ENCODE results near the gene PDE11A. TPM values are rescaled to one million over a fixed set of nuclear protein-coding genes. Genes with fewer than 3 reads are reported as not detected.
"Not testable (repeated sequence)": the region's sequence is repeated elsewhere in the genome, so short reads cannot be mapped to it uniquely, and the experiment has no call there.

Gene PDE11A
- total RNA-seq, 1 donor from 2014 or later: not detected

GRCh38 chr2:178074123-178075005 lies 1.8 kb upstream of the PDE11A start:
- DNase-seq (ENCODE audit: low read depth in 2 of 2): peak in 1 of 2 donors; percentile 23

GRCh38 chr2:178072000-178072382 lies 586 bp downstream of the PDE11A start:
- no peak for DNase-seq (ENCODE audit: low read depth in 2 of 2)

- DNase-seq (ENCODE audit: low read depth in 2 of 2): no peak
These were observed 1.8 kb downstream of the PDE11A start for GRCh38 chr2:178070824-178071223.

- DNase-seq (ENCODE audit: low read depth in 2 of 2): no peak
These were observed 3.0 kb downstream of the PDE11A start for GRCh38 chr2:178069551-178069950.

GRCh38 chr2:178068823-178069454 lies 3.6 kb downstream of the PDE11A start:
- DNase-seq (ENCODE audit: low read depth in 2 of 2): no peak

GRCh38 chr2:178066890-178067669 lies 5.5 kb downstream of the PDE11A start:
- DNase-seq (ENCODE audit: low read depth in 2 of 2): no peak

- DNase-seq (ENCODE audit: low read depth in 2 of 2): no peak
These were observed 6.3 kb downstream of the PDE11A start for GRCh38 chr2:178066324-178066723.

GRCh38 chr2:178059681-178060080 lies 12.9 kb downstream of the PDE11A start:
- no peak for DNase-seq (ENCODE audit: low read depth in 2 of 2)

- DNase-seq (ENCODE audit: low read depth in 2 of 2): no peak
These were observed 13.5 kb downstream of the PDE11A start for GRCh38 chr2:178059111-178059510.

- DNase-seq (ENCODE audit: low read depth in 2 of 2): no peak
These were observed 15.3 kb downstream of the PDE11A start for GRCh38 chr2:178057179-178057680.

GRCh38 chr2:178056345-178056744 lies 16.2 kb downstream of the PDE11A start:
- DNase-seq (ENCODE audit: low read depth in 2 of 2): no peak

- DNase-seq (ENCODE audit: low read depth in 2 of 2): not testable (repeated sequence)
These were observed 21.3 kb downstream of the PDE11A start for GRCh38 chr2:178051257-178051656.

GRCh38 chr2:178047391-178047790 lies 25.2 kb downstream of the PDE11A start:
- DNase-seq (ENCODE audit: low read depth in 2 of 2): no peak

GRCh38 chr2:178044836-178045235 lies 27.7 kb downstream of the PDE11A start:
- DNase-seq (ENCODE audit: low read depth in 2 of 2): no peak

GRCh38 chr2:178043266-178043665 lies 29.3 kb downstream of the PDE11A start:
- DNase-seq (ENCODE audit: low read depth in 2 of 2): no peak

- not testable (repeated sequence) for DNase-seq (ENCODE audit: low read depth in 2 of 2)
These were observed 39.0 kb downstream of the PDE11A start for GRCh38 chr2:178033583-178033982.

- no peak for DNase-seq (ENCODE audit: low read depth in 2 of 2)
These were observed 43.2 kb downstream of the PDE11A start for GRCh38 chr2:178029342-178029741.

- DNase-seq (ENCODE audit: low read depth in 2 of 2): no peak
These were observed 46.9 kb downstream of the PDE11A start for GRCh38 chr2:178025551-178026185.

GRCh38 chr2:178018141-178018540 lies 54.4 kb downstream of the PDE11A start:
- no peak for DNase-seq (ENCODE audit: low read depth in 2 of 2)

- no peak for DNase-seq (ENCODE audit: low read depth in 2 of 2)
These were observed 56.0 kb downstream of the PDE11A start for GRCh38 chr2:178016612-178017011.

GRCh38 chr2:178012639-178013038 lies 59.9 kb downstream of the PDE11A start:
- DNase-seq (ENCODE audit: low read depth in 2 of 2): no peak

All from lung microvascular endothelial cell (primary cell).